ENCODE data around the gene PTGES3L.
"Not testable (repeated sequence)": the region's sequence is repeated elsewhere in the genome, so short reads cannot be mapped to it uniquely, and the experiment has no call there.

PTGES3L gene

GRCh38 chr17:43014020-43014648 lies 34.3 kb upstream of the PTGES3L start:
- no peak for DNase-seq (ENCODE audit: low read depth in 2 of 2)

DNA sequence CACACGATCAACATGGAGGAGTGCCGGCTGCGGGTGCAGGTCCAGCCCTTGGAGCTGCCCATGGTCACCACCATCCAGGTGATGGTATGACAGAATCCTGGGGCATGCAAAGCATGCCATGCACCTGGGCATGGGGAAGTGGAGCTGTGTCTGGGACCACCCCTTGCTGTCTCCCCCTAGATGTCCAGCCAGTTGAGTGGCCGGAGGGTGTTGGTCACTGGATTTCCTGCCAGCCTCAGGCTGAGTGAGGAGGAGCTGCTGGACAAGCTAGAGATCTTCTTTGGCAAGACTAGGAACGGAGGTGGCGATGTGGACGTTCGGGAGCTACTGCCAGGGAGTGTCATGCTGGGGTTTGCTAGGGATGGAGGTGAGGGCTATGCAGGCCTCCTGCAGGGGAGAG lies 33.4 kb upstream of the PTGES3L start:
- no peak for DNase-seq (ENCODE audit: low read depth in 2 of 2)

- DNase-seq (ENCODE audit: low read depth in 2 of 2) = no peak
Observed at GRCh38 chr17:43011728-43012472, 32.0 kb upstream of the PTGES3L start.

- DNase-seq (ENCODE audit: low read depth in 2 of 2) = no peak
Observed at GRCh38 chr17:43010667-43011308, 30.9 kb upstream of the PTGES3L start.

GRCh38 chr17:43006639-43007551 lies 27.0 kb upstream of the PTGES3L start, which contains the start of gene IFI35:
Gene IFI35 (plus strand): TSS chr17:43006784. CDS start chr17:43006948, 164 bp downstream.
- peak; percentile 77 to 79 for DNase-seq (ENCODE audit: low read depth in 2 of 2)

DNA sequence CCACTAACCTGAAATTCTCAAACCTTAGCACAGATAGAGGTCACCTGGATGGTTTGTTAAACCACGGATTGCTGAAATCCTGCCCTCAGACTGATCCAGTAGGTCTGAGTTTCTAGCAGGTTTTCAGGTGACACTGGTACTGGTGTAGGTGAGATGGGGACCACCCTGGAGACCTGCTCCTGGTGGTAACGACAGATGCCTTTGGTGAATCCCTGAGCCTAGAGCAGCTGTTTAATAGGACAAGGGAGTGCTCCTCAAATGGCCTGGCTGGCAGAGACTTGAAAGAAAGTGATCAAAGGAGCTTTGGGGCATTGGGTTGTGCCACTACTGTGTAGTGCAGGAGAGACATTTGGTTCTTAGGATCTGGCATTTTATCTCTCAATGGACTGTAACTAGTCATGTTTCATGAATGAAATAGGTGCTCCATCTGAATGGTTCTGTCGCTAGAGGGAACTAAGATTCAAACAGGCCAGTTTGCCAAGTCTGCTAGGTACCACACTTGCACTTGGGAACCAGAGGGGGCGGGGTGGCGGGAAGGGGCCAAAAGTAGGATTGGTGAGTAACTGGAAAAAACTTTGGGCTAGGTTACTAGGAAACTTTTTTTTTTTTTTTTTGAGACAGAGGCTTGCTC lies 23.8 kb upstream of the PTGES3L start:
- DNase-seq (ENCODE audit: low read depth in 2 of 2) = no peak

DNA sequence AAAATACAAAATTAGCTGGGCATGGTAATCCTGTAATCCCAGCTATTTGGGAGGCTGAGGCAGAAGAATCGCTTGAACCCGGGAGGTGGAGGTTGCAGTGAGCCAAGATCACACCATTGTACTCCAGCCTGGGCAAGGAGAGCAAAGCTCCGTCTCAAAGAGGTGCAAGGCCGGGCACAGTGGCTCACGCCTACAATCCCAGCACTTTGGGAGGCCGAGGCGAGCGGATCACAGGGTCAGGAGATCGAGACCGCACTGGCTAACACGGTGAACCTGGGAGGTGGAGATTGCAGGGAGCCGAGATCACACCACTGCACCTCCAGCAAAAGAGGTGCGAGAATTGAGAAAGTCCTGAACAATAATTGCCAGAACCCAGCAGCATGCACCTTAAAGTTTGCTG lies 21.0 kb upstream of the PTGES3L start:
- DNase-seq (ENCODE audit: low read depth in 2 of 2) = not testable (repeated sequence)

DNA sequence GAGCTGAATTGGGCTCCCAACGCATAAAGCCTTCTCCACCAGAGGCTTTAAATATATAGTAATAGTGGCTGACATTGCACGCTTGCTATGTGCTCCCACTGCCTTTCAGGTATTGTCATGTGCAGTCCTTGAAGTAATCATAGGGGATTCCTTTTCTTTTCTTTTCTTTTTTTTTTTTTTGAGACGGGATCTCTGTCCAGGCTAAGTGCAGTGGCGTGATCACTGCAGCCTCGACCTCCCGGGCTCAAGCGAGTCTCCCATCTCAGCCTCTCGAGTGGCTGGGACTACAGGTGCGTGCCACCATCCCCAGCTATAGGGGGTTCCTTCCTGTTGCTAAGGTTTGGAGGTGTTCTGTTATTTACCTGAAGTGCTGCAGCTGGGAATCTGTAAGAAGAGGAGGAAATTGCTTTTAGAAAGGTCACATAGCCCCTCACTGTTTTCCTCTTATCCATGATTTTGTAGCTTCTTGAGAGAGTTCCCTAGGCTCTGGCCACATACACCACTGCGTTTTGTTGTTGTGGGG lies 19.2 kb upstream of the PTGES3L start:
- DNase-seq (ENCODE audit: low read depth in 2 of 2) = no peak

GRCh38 chr17:42997984-42998938 lies 18.4 kb upstream of the PTGES3L start, which contains the start of gene RPL27:
Gene RPL27 (plus strand): TSS chr17:42998419. CDS start chr17:42998751, 332 bp downstream.
- peak; percentile 95 to 96 for DNase-seq (ENCODE audit: low read depth in 2 of 2)

DNA sequence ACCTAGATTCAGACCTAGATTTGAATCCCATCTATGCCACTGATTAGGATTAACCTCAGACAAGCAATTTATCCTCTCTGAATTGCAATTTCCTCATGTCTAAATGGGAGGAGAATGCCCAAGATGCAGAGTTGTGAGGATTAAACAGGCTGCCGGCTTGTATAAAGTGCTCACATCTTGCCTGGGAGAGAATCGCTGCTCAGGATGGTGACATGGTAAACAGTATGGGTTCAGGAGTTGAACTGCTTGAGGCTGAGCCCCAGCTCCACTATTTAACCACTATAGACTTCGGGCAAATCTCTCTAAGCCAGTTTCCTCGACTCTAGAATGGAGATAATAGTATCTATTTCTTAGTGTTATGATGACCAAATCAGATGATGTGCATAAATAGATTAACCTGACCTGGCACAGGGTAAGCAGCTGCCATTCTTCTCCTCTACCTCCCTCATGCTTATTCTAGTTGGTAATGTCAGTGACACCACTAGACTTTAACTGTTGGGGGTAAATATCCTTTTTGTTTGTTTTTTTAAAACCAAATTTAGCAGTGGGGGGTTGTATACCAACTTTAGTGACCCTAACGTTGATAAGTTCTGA lies 17.6 kb upstream of the PTGES3L start:
- no peak for DNase-seq (ENCODE audit: low read depth in 2 of 2)

DNA sequence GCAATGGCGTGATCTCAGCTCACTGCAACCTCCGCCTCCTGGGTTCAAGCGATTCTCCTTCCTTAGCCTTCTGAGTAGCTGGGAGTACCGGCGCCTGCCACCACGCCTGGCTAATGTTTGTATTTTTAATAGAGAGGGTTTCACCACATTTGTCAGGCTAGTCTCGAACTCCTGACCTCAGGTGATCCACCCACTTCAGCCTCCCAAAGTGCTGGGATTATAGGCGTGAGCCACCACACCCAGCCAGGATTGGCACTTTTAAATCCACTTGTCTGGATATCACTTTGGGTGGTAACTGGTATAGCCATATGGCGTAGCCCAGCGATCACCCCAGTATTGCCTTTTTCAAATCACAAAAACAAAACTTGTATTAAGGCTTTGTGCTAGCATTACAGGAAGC lies 14.0 kb upstream of the PTGES3L start:
- not testable (repeated sequence) for DNase-seq (ENCODE audit: low read depth in 2 of 2)

GRCh38 chr17:42992872-42993271 lies 13.0 kb upstream of the PTGES3L start:
- no peak for DNase-seq (ENCODE audit: low read depth in 2 of 2)

DNA sequence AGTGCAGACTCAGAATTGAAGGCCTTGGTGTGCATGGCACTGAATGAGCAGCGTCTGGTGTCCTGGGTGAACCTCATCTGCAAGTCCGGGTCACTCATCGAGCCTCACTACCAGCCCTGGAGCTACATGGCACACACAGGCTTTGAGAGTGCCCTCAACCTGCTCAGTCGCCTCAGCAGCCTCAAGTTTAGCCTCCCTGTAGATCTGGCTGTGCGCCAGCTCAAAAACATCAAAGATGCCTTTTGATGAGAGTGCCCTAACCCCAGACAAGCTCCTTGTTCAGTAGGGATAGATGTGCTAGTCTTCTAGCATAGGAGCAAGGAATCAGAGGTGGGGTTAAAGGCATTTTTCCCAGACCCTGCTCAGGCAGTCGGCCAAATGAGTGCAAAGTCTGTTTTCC lies 11.6 kb upstream of the PTGES3L start:
- no peak for DNase-seq (ENCODE audit: low read depth in 2 of 2)

DNA sequence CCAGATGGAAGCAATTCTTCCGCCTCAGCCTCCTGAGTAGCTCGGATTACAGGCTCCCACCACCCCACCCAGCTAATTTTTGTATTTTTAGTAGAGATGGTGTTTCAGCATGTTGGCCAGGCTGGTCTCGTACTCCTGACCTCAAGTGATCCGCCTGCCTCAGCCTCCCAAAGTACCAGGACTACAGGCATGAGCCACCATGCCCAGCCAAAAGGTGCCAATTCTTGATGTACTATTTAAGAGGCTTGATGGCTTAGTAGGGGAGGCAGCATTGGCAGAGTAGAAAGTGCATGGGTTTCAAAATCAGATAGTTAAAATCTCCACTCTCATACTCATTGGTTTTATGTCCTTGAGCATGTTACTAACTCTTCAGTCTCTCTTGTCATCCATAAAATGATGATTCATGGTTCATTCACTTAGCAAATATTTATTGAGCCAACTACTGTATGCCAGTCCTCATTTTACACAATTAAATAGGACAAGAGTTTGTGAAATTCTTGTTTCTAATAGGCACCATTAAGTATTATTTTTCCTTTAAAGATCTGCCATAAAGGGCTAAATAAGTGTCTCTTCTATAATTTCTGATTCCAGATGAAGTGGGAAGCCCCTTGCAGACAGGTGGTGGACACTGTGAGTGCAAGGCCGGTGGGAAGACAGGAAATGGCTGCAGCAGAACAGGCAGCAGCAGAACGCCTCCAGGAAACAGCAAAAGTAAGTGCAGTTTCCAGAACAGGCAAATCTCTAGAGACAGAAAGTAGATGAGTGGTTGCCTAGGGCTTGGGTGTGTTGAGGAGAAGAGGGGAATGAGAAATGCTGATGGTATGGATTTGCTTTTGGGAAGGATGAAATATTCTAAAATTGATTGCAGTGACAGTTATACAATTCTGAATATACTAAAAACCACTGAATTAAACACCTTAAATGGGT lies 10.1 kb upstream of the PTGES3L start:
- DNase-seq (ENCODE audit: low read depth in 2 of 2) = no peak

DNA sequence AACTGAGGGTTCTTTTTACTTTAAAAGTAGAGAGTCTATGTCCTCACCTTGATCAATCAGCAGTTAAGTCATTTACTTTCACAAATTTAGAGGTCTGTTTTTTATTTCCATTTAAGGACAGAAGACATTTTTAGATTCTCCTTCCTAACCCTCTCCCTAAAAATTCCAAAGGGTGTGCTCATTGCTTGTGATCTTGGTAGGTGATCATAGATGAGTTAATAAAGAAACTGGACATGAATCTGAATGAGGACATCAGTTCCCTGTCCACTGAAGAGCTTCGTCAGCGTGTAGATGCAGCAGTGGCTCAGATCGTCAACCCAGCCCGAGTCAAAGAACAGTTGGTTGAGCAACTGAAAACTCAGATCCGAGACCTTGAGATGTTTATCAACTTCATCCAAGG lies 9.3 kb upstream of the PTGES3L start:
- DNase-seq (ENCODE audit: low read depth in 2 of 2) = no peak

DNA sequence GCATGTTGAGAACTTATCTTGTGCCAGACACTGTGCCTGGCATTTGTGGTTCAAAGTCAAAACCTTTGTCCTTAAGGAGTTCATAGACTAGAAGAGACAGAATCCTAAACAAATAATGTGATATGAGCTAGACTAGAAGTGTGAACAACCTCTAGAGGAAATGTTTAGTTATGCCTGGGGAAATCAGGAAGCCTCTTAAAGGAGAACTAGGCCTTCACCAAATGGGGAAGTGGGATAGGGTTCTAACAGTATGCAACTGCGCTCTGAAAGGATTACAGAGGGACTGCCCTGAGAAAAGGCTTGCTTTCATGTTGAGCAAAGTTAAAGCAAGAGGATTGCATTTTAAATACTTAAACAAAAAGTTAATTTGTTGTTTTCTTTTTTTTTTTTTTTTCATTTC lies 5.3 kb upstream of the PTGES3L start:
- no peak for DNase-seq (ENCODE audit: low read depth in 2 of 2)

GRCh38 chr17:42982266-42982665 lies 2.4 kb upstream of the PTGES3L start:
- no peak for DNase-seq (ENCODE audit: low read depth in 2 of 2)

DNA sequence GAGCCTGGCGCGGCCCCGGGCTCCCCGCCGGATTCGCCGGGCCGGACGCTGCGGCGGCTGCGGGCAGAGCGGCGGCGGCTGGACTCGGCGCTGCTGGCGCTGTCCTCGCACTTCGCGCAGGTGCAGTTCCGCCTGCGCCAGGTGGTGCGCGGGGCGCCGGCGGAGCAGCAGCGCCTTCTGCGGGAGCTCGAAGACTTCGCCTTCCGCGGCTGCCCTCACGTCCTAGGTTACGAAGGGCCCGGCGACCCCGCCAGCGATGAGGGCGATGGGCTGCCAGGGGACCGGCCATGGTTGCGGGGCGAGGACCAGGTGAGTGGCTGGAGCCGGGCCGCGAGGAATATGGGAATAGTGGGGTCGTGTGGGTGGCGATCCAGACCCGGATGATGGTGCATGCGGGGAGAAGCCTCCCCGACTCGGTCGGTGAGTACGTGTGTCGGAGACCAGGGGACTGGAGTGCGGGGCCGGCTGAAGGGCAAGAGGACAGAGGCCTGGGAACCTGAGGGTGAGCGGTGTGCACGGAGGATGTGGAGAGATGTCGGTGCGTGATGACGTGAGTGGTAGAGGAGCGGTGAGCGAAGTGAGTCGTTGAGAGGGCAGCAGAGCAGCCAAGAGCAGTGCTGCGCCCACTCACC lies 1.0 kb upstream of the PTGES3L start:
- peak; percentile 28 to 68 for DNase-seq (ENCODE audit: low read depth in 2 of 2)
